ENCODE measurements around the gene TVP23C. TPM values are rescaled to one million over a fixed set of nuclear protein-coding genes. Genes with fewer than 3 reads are reported as not detected.

The TVP23C gene
- total RNA-seq, 2 experiments from 2014 or later, result 3.6 to 6.2 TPM

DNA sequence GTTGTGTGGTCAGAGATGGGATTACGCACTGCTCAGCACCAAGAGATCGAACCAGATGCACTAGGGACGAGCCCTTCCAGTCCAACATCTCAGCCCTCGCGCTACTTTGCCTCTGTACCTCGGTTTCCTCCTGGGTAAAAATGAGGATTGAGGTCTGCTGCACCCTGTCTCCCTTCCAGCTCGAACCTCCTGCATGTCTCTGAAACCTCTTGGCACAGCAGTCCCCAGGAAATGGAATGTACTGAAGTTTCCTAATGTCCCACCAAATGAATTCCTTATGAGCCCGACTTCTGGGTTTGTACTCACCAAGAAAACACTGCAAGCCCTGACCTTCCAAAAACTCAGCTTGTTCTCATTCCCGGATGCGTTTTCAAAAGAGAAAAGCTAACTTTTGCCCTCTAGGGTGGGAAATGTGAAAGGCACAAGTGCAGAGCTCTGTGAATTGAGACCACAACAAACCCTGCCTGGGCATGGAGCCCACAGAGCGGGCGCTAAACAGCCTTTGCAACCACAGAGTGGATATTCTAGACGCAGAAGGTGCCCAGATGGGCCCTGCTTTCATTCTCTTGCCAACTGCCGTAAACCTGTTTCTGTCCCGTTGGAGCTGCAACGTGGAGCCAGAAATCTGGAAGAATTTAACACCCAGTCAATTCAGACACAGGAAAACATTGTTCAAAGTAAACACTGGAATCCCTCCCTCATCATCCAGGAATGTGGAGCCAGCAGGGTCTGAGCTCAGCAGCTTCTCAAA, 106.1 kb downstream of the TVP23C start:
- intact Hi-C loops (cut with DNase I, micrococcal nuclease), result no loop called here
- Mint-ChIP-seq H3K27ac (no peak overlapping the region), H3K4me1 (no peaks in the 10 kb centered on the region), H3K36me3 (ENCODE audit: low read depth) (peaks cover 14% of the 10 kb centered on the region), H3K4me3 (no peak overlapping the region), H3K9me3 (ENCODE audit: low read depth) (peaks cover 2% of the 10 kb centered on the region), H3K27me3 (no peaks in the 10 kb centered on the region)
- ATAC-seq, result no peak
- POLR2A ChIA-PET, result interaction anchor here (0.6 kb wide), 1 partner anchor 145 kb away, joined by 4 read pairs; no protein-coding TSS in a partner anchor
- CTCF ChIA-PET, result interaction anchor here (0.7 kb wide), 1 partner anchor 17 kb away, joined by 3 read pairs; no protein-coding TSS in a partner anchor
- no peak for DNase-seq

DNA sequence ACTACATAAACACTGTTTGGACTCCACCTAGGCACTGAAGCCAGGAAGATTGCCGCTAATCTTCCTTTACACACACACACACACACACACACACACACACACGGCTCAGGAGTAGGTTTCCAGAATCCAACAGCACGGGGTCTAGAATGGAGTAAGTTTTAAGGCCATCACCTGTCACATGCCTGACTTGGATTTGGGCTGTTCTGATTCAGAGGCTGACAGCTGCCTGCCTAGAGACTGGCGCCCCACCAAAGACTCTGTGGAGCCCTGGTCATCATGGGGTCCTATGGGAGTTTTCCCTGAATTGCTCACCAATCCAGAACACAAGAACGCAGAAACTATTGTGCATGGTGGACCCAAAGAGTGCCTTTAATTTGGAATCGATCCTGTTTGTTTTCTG, 106.8 kb downstream of the TVP23C start:
- no peaks in the 10 kb centered on the region for H3K4me1 Mint-ChIP-seq
- ATAC-seq (no peak), DNase-seq (no peak)
- H3K27ac Mint-ChIP-seq, result no peak overlapping the region
- intact Hi-C loops (cut with DNase I, micrococcal nuclease), result no loop called here
- no peak overlapping the region for H3K4me3 Mint-ChIP-seq
- peaks cover 14% of the 10 kb centered on the region for H3K36me3 Mint-ChIP-seq (ENCODE audit: low read depth)
- ChIA-PET POLR2A (no interaction called here), CTCF (no interaction called here)
- no peaks in the 10 kb centered on the region for H3K27me3 Mint-ChIP-seq
- H3K9me3 Mint-ChIP-seq (ENCODE audit: low read depth), result peaks cover 2% of the 10 kb centered on the region

DNA sequence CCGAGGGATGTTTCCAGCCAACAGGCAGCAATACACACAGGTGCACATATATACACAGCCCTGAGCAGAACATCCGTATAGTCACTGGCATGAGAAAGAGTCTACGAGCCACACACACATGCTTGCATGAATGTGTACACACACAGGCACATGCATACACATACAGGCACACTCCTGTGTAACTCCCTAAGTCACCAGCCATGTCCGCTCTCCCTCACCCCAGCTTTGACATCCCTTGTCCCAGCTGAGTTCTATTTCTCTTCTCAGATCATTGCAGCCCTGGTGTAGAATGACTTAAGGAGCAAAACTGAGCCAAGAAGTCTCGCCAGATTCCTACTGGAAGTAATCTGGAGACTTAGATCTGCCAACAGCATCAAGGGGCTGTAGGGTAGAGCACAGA, 108.9 kb downstream of the TVP23C start:
- H3K27me3 Mint-ChIP-seq, result no peaks in the 10 kb centered on the region
- CTCF ChIA-PET, result interaction anchor here (1.7 kb wide), 1 partner anchor 49 kb away, joined by 5 read pairs; no protein-coding TSS in a partner anchor
- DNase-seq (no peak), ATAC-seq (no peak)
- no peak overlapping the region for H3K4me3 Mint-ChIP-seq
- intact Hi-C loops (cut with DNase I, micrococcal nuclease), result no loop called here
- H3K9me3 Mint-ChIP-seq (ENCODE audit: low read depth), result peaks cover 2% of the 10 kb centered on the region
- H3K36me3 Mint-ChIP-seq (ENCODE audit: low read depth), result peaks cover 10% of the 10 kb centered on the region
- POLR2A ChIA-PET, result no interaction called here
- H3K4me1 Mint-ChIP-seq, result no peaks in the 10 kb centered on the region
- H3K27ac Mint-ChIP-seq, result no peak overlapping the region

DNA sequence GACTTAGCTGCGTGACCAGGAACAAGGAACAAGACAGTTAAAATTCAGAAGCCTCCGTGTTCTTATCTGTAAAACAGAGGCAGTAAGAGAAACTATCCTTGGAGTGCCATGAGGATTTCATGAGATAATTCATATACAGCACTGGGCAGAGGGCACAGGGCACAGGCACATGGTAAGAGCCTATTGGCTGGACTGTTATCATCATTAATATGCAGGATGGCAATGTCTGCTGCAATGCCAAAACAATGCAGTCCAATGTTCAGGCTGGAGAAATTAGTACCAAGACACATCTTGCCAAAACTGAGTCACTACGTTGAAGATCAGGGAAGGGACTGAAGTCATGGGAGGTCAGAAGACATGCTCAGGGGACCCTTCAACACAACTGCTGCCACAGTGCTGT, 109.5 kb downstream of the TVP23C start:
- ATAC-seq (no peak), DNase-seq (no peak)
- ChIA-PET POLR2A (no interaction called here), CTCF (interaction anchor here (1.7 kb wide), 1 partner anchor 49 kb away, joined by 5 read pairs; no protein-coding TSS in a partner anchor)
- peaks cover 10% of the 10 kb centered on the region for H3K36me3 Mint-ChIP-seq (ENCODE audit: low read depth)
- intact Hi-C loops (cut with DNase I, micrococcal nuclease), result no loop called here
- no peaks in the 10 kb centered on the region for H3K4me1 Mint-ChIP-seq
- peaks cover 2% of the 10 kb centered on the region for H3K9me3 Mint-ChIP-seq (ENCODE audit: low read depth)
- no peak overlapping the region for H3K27ac Mint-ChIP-seq
- H3K27me3 Mint-ChIP-seq, result no peaks in the 10 kb centered on the region
- no peak overlapping the region for H3K4me3 Mint-ChIP-seq

DNA sequence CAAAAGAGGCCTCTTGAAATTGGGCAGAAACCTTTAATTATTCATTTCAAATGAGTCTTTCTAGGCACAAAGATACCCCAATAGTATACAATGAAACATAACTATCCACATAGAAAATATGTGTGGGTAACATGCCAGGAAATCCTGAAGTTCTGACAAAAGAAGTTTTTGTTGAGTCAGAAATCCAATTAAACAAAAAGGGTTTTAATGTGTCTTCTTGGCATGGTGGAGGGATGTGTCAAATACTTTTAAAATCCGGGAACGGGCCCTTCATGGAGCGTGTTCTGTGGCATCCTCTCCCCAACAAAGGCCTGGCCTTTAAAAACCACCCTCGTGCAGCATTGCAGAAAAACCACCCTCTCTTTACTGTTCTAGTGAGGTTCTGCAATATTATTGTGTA, 110.0 kb downstream of the TVP23C start:
- DNase-seq (no peak), ATAC-seq (no peak)
- intact Hi-C loops (cut with DNase I, micrococcal nuclease), result no loop called here
- ChIA-PET POLR2A (no interaction called here), CTCF (no interaction called here)
- Mint-ChIP-seq H3K9me3 (ENCODE audit: low read depth) (peaks cover 2% of the 10 kb centered on the region), H3K36me3 (ENCODE audit: low read depth) (peaks cover 10% of the 10 kb centered on the region), H3K4me1 (no peaks in the 10 kb centered on the region), H3K27me3 (no peaks in the 10 kb centered on the region), H3K4me3 (no peak overlapping the region), H3K27ac (no peak overlapping the region)

DNA sequence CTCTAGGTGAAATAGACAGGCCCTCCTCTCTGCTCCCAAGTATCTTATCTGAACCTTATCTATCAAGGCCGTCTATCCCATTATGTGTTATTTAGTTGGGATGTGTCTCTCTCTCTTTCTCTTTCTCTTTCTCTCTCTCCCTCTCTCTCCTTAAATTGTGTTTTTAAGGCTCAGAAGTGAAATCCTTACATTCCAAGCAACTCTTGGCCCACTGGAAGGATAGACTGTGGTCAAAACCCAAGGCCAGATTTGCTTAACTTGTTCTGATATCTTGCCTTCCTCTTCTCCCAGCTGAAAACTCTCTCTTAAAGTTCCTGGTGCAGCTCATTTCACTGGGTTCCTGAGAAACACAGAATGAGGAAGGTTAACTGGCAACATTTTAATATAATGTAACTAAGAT, 110.5 kb downstream of the TVP23C start:
- ATAC-seq, result no peak

More for the DNA sequence above, 110.5 kb downstream of the TVP23C start:
- no peaks in the 10 kb centered on the region for H3K27me3 Mint-ChIP-seq
- DNase-seq, result no peak
- ChIA-PET POLR2A (no interaction called here), CTCF (no interaction called here)
- no peak overlapping the region for H3K27ac Mint-ChIP-seq
- peaks cover 10% of the 10 kb centered on the region for H3K36me3 Mint-ChIP-seq (ENCODE audit: low read depth)
- H3K4me1 Mint-ChIP-seq, result no peaks in the 10 kb centered on the region
- no peak overlapping the region for H3K4me3 Mint-ChIP-seq
- peaks cover 2% of the 10 kb centered on the region for H3K9me3 Mint-ChIP-seq (ENCODE audit: low read depth)
- intact Hi-C loops (cut with DNase I, micrococcal nuclease), result no loop called here

Other genes starting within 250 kb of the TVP23C start
- not detected for gene TEKT3, start 221.9 kb downstream of the TVP23C start, total RNA-seq
- 1 to 10 TPM; 1.9 to 3.6 TPM for gene CDRT4, start 95.9 kb downstream of the TVP23C start, total RNA-seq
- gene FBXW10B, start 56.2 kb upstream of the TVP23C start, total RNA-seq, result under 1 TPM; 0.66 to 0.83 TPM
- 10 to 100 TPM; 13.5 to 14.1 TPM for gene TRIM16, start 120.8 kb upstream of the TVP23C start, total RNA-seq
- gene ZNF286A, start 136.3 kb upstream of the TVP23C start, total RNA-seq, result 10 to 100 TPM; 30.1 to 35.3 TPM
- under 1 TPM; 0.30 to 0.34 TPM for gene TBC1D26, start 168.8 kb upstream of the TVP23C start, total RNA-seq

Measured in activated CD4-positive, alpha-beta T cell treated with anti-CD3 and anti-CD28 coated beads for 36 hours (primary cell).